Liver (tissue), 9 donors: Measurements from ENCODE around the gene KRTAP10-8. TPM values are rescaled to one million over a fixed set of nuclear protein-coding genes. Genes with fewer than 3 reads are reported as not detected.

Experiments used
- DNase-seq: peaks from one replicate; pipeline ENCODE4 v3.0.0-alpha.2; 2017; ENCODE audit warnings: low spot score
- H3K27ac ChIP-seq, 2 donors: one replicate each; pipeline ENCODE4 v1.7.0; 2013; ENCODE audit warnings: inconsistent platforms in 2 of 2, low read length in 2 of 2, control low read depth in 1 of 2, low read depth in 1 of 2, mild to moderate bottlenecking in 1 of 2
- H3K27me3 ChIP-seq, 4 donors: one replicate each; pipeline versions ENCODE4 v1.6.1 to v1.7.0; 2013; ENCODE audit warnings: low read length in 3 of 4, inconsistent platforms in 1 of 4, mild to moderate bottlenecking in 1 of 4, moderate library complexity in 1 of 4; ENCODE audit not compliant: control insufficient read depth in 4 of 4, insufficient read depth in 4 of 4
- H3K36me3 ChIP-seq, 4 donors: one replicate each; pipeline versions ENCODE4 v1.6.1 to v1.7.0; 2013; ENCODE audit warnings: low read length in 3 of 4, mild to moderate bottlenecking in 3 of 4, low read depth in 1 of 4, moderate library complexity in 1 of 4; ENCODE audit not compliant: control insufficient read depth in 4 of 4, insufficient read depth in 3 of 4
- H3K4me1 ChIP-seq, 4 donors: one replicate each; pipeline versions ENCODE4 v1.6.1 to v1.7.0; 2013; ENCODE audit warnings: low read length in 3 of 4, mild to moderate bottlenecking in 3 of 4, moderate library complexity in 1 of 4; ENCODE audit not compliant: control insufficient read depth in 4 of 4, insufficient read depth in 4 of 4
- H3K4me3 ChIP-seq, 3 donors: one replicate each; pipeline versions ENCODE4 v1.6.1 to v1.7.0; 2013; ENCODE audit warnings: low read length in 3 of 3, control low read depth in 1 of 3, low read depth in 1 of 3, mild to moderate bottlenecking in 1 of 3
- H3K9ac ChIP-seq, 2 donors: one replicate each; pipeline ENCODE4 v1.7.0; 2013; ENCODE audit warnings: low read length in 2 of 2, mild to moderate bottlenecking in 2 of 2, moderate library complexity in 2 of 2, control low read depth in 1 of 2, low read depth in 1 of 2
- H3K9me3 ChIP-seq, 4 donors: one replicate each; pipeline versions ENCODE4 v1.6.1 to v1.7.0; 2013; ENCODE audit warnings: low read length in 3 of 4; ENCODE audit not compliant: control insufficient read depth in 4 of 4
- EGR1 ChIP-seq, 2 donors: IDR thresholded peaks; 2 replicates each; pipeline ENCODE4 v1.6.1; 2016 to 2018; ENCODE audit warnings: antibody characterized with exemption in 2 of 2, low read depth in 2 of 2
- FOXA1 ChIP-seq: IDR thresholded peaks from 2 replicates; pipeline ENCODE4 v1.6.1; 2016; ENCODE audit warnings: antibody characterized with exemption
- GABPA ChIP-seq, 2 donors: IDR thresholded peaks in 1 of 2; conservative IDR thresholded peaks in 1 of 2; 2 replicates each; pipeline ENCODE4 v1.6.1; 2016; ENCODE audit warnings: antibody characterized with exemption in 2 of 2, mild to moderate bottlenecking in 1 of 2, moderate library complexity in 1 of 2
- HNF4A ChIP-seq, 2 donors: conservative IDR thresholded peaks; 2 replicates each; pipeline ENCODE4 v1.6.1; 2016; ENCODE audit warnings: antibody characterized with exemption in 2 of 2, mild to moderate bottlenecking in 2 of 2
- HNF4G ChIP-seq: IDR thresholded peaks from 2 replicates; pipeline ENCODE4 v1.6.1; 2016; ENCODE audit warnings: antibody characterized with exemption
- JUND ChIP-seq, 2 donors: IDR thresholded peaks; 2 replicates each; pipeline ENCODE4 v1.6.1; 2016; ENCODE audit warnings: antibody characterized with exemption in 2 of 2
- MAX ChIP-seq: IDR thresholded peaks from 2 replicates; pipeline ENCODE4 v1.6.1; 2016; ENCODE audit warnings: antibody characterized with exemption
- NR2F2 ChIP-seq: IDR thresholded peaks from 2 replicates; pipeline ENCODE4 v1.6.1; 2016; ENCODE audit warnings: antibody characterized with exemption
- RAD21 ChIP-seq, 2 donors: IDR thresholded peaks; 2 replicates each; pipeline ENCODE4 v1.6.1; 2016; ENCODE audit warnings: antibody characterized with exemption in 2 of 2, mild to moderate bottlenecking in 2 of 2
- REST ChIP-seq: IDR thresholded peaks from 2 replicates; pipeline ENCODE4 v1.6.1; 2016; ENCODE audit warnings: antibody characterized with exemption, mild to moderate bottlenecking
- YY1 ChIP-seq: IDR thresholded peaks from 2 replicates; pipeline ENCODE4 v1.6.1; 2016; ENCODE audit warnings: antibody characterized with exemption, mild to moderate bottlenecking
- ZBTB33 ChIP-seq: IDR thresholded peaks from 2 replicates; pipeline ENCODE4 v1.6.1; 2016; ENCODE audit warnings: antibody characterized with exemption
- WGBS: extraction: QIAGEN DNeasy Blood & Tissue Kit; methylation state at CpG from one replicate; pipeline ENCODE4 v1.1.7; 2013; 5-methylcytosine and 5-hydroxymethylcytosine counted together
- polyA plus RNA-seq, 2 donors: library from polyadenylated mRNA; stranded (reverse) in 1 of 2; unstranded in 1 of 2; fragments of 200-250 nt in 1 of 2; fragments of >200 nt in 1 of 2; fragmentation: Nextera tagmentation in 1 of 2; extraction: Ambion mirVana in 1 of 2; gene quantifications; one replicate each; pipeline versions ENCODE4 v1.2.1 to v1.2.3, GENCODE V29; 2013 to 2015
- total RNA-seq, 2 donors: library from RNA; depleted of rRNA; stranded (reverse); fragments of >200 nt; gene quantifications; one replicate each; pipeline ENCODE4 v1.2.3, GENCODE V29; 2014
- donor health status: healthy.
- donor health status: healthy.
- donor health status: healthy.
- donor health status: healthy.
- donor health status: healthy.

The KRTAP10-8 gene
- total and polyA plus RNA-seq, 4 donors, result not detected

- Histone ChIP-seq H3K27me3 (no peaks in the 10 kb centered on the region), H3K4me3 (no peak overlapping the region), H3K4me1 (no peaks in the 10 kb centered on the region), H3K9ac (no peak overlapping the region), H3K27ac (no peak overlapping the region), H3K9me3 (peaks cover 0 to 11% (median 1%) of the 10 kb centered on the region in 4 donors), H3K36me3 (no peaks in the 10 kb centered on the region)
- TF ChIP-seq NR2F2 (no peak), MAX (no peak), REST (no peak), FOXA1 (no peak)
- peak; percentile 14 for DNase-seq
- 82% methylated on average over 20 of the region's 20 CpGs for WGBS
Observed at GRCh38 chr21:44614161-44614631, 2.3 kb downstream of the KRTAP10-8 start.

GRCh38 chr21:44614961-44615391, 3.1 kb downstream of the KRTAP10-8 start:
- DNase-seq, result peak; percentile 23
- Histone ChIP-seq H3K9me3 (peaks cover 0 to 10% (median 1%) of the 10 kb centered on the region in 4 donors), H3K27ac (no peak overlapping the region), H3K4me1 (no peaks in the 10 kb centered on the region), H3K36me3 (no peaks in the 10 kb centered on the region), H3K27me3 (no peaks in the 10 kb centered on the region), H3K4me3 (no peak overlapping the region), H3K9ac (no peak overlapping the region)
- no peak for TF ChIP-seq HNF4G
- TF ChIP-seq RAD21 (IDR thresholded peaks at IDR 0.05), result no peak
- TF ChIP-seq HNF4A (conservative IDR thresholded peaks at IDR 0.05), result no peak
- no peak for TF ChIP-seq REST
- TF ChIP-seq MAX, result no peak
- no peak for TF ChIP-seq EGR1 (IDR thresholded peaks at IDR 0.05; ENCODE audit: low read depth in 2 of 2)
- no peak for TF ChIP-seq YY1
- TF ChIP-seq ZBTB33, result no peak
- TF ChIP-seq JUND (IDR thresholded peaks at IDR 0.05), result no peak
- TF ChIP-seq GABPA (IDR thresholded peaks at IDR 0.05 in 1 of 2, conservative IDR thresholded peaks at IDR 0.05 in 1 of 2), result no peak
- whole genome bisulfite sequencing, result 90% methylated on average over 28 of the region's 28 CpGs
